Measurements from ENCODE around the gene GPC6. TPM values are rescaled to one million over a fixed set of nuclear protein-coding genes. Genes with fewer than 3 reads are reported as not detected.

Gene GPC6
- total and polyA plus RNA-seq, 9 of the 15 experiments (the other 6 are each of a cell fraction or from before 2014, with no cell fraction given): under 0.01 to 0.20 (median 0.01) TPM; not detected in 4

DNA sequence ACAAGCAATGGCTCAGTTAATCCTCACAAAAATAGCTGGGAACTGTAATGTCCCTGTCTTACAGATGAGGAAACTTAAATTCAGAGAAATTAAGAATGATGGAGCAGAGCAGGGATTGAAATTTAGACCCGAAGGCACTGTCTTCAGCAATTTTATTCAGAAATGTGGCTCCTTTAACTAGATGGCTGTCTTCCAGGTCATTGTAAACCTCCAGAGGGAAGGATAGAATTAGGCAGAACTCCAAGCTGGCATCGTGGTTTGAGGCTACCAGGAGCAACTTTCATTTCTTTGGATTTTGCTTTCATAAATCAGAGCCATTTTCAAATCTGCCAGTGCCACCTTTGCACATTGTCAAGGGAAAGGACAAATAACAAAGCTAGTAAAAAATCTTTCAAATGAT lies 913.9 kb downstream of the GPC6 start:
- no peaks in the 10 kb centered on the region for H4K20me1 ChIP-seq (replicated peaks; ENCODE audit: control insufficient read depth, insufficient read depth, low read length)
- CTCF ChIA-PET (ENCODE audit: low intra/inter-chr PET ratio): no interaction called here
- ATAC-seq (no peak), FAIRE-seq (no peak), DNase-seq (ENCODE audit: extremely low read depth in 1 of 4, low spot score in 3 of 4) (no peak)
- H3K4me1 ChIP-seq (replicated peaks in 1 of 2; ENCODE audit: control insufficient read depth in 2 of 2, insufficient read depth in 2 of 2, low read length in 2 of 2): no peaks in the 10 kb centered on the region
- H3K4me3 ChIP-seq: no peak overlapping the region
- H3K4me2 ChIP-seq (ENCODE audit: insufficient read depth, low read length): no peak overlapping the region
- H3K9ac ChIP-seq (ENCODE audit: insufficient read depth in 1 of 2, low read depth in 2 of 2, low read length in 2 of 2): no peak overlapping the region
- no peaks in the 10 kb centered on the region for H3K36me3 ChIP-seq (ENCODE audit: control insufficient read depth, insufficient read depth, low read length)
- H3K79me2 ChIP-seq (ENCODE audit: control insufficient read depth, insufficient read depth, low read length): no peaks in the 10 kb centered on the region
- intact Hi-C loops (cut with micrococcal nuclease) (no loop called here), in situ Hi-C loops (cut with MboI) (no loop called here)
- no peaks in the 10 kb centered on the region for H3K27me3 ChIP-seq (ENCODE audit: control insufficient read depth in 2 of 2, insufficient read depth in 2 of 2, low read length in 2 of 2)
- H3K9me3 ChIP-seq (replicated peaks; ENCODE audit: control insufficient read depth, insufficient read depth, low read depth, low read length): no peaks in the 10 kb centered on the region
- no peak overlapping the region for H2AFZ ChIP-seq (ENCODE audit: low read depth, low read length)
- BruUV-seq (replicated peaks): no TSS peak
- no peaks in the 10 kb centered on the region for H3K9me1 ChIP-seq (ENCODE audit: control insufficient read depth, insufficient read depth, low read length)
- 0% methylated on average over 1 of the region's 2 CpGs for WGBS (ENCODE audit: insufficient coverage, low coverage, missing lambda C conversion rate)
- H3K27ac ChIP-seq (ENCODE audit: extremely low read depth, low read depth, low read length): no peak overlapping the region
- POLR2A ChIA-PET: no interaction called here
- TF ChIP-seq MAFG (tag; conservative IDR thresholded peaks at IDR 0.05) (no peak), HINFP (tag; conservative IDR thresholded peaks at IDR 0.05; ENCODE audit: low read depth) (no peak), ZNF644 (tag; IDR thresholded peaks at IDR 0.05; ENCODE audit: low read depth) (no peak), HMG20B (CRISPR knock-in tag; IDR thresholded peaks at IDR 0.05) (no peak), ZKSCAN3 (CRISPR knock-in tag; IDR thresholded peaks at IDR 0.05) (no peak), MYC (IDR thresholded peaks at IDR 0.05; ENCODE audit: low read depth, low read length) (no peak), MYC (CRISPR knock-in tag; IDR thresholded peaks at IDR 0.05; ENCODE audit: borderline replicate concordance, low read depth) (no peak), RBM39 (optimal IDR thresholded peaks at IDR 0.05; ENCODE audit: low read depth, low read length) (no peak), ZNF408 (CRISPR knock-in tag; IDR thresholded peaks at IDR 0.05; ENCODE audit: low read depth) (no peak), COPS2 (conservative IDR thresholded peaks at IDR 0.05) (no peak), OTX1 (CRISPR knock-in tag; IDR thresholded peaks at IDR 0.05) (no peak), TFAP4 (CRISPR knock-in tag; IDR thresholded peaks at IDR 0.05; ENCODE audit: borderline replicate concordance) (no peak), ZNF444 (CRISPR knock-in tag; IDR thresholded peaks at IDR 0.05) (no peak), KAT2B (IDR thresholded peaks at IDR 0.05; ENCODE audit: low read depth, low read length) (no peak), NR2C2 (CRISPR knock-in tag; IDR thresholded peaks at IDR 0.05) (no peak), NR2C2 (tag; IDR thresholded peaks at IDR 0.05) (no peak)
- TF ChIP-seq, protein P1, sequence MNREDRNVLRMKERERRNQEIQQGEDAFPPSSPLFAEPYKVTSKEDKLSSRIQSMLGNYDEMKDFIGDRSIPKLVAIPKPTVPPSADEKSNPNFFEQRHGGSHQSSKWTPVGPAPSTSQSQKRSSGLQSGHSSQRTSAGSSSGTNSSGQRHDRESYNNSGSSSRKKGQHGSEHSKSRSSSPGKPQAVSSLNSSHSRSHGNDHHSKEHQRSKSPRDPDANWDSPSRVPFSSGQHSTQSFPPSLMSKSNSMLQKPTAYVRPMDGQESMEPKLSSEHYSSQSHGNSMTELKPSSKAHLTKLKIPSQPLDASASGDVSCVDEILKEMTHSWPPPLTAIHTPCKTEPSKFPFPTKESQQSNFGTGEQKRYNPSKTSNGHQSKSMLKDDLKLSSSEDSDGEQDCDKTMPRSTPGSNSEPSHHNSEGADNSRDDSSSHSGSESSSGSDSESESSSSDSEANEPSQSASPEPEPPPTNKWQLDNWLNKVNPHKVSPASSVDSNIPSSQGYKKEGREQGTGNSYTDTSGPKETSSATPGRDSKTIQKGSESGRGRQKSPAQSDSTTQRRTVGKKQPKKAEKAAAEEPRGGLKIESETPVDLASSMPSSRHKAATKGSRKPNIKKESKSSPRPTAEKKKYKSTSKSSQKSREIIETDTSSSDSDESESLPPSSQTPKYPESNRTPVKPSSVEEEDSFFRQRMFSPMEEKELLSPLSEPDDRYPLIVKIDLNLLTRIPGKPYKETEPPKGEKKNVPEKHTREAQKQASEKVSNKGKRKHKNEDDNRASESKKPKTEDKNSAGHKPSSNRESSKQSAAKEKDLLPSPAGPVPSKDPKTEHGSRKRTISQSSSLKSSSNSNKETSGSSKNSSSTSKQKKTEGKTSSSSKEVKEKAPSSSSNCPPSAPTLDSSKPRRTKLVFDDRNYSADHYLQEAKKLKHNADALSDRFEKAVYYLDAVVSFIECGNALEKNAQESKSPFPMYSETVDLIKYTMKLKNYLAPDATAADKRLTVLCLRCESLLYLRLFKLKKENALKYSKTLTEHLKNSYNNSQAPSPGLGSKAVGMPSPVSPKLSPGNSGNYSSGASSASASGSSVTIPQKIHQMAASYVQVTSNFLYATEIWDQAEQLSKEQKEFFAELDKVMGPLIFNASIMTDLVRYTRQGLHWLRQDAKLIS (CRISPR knock-in tag; IDR thresholded peaks at IDR 0.05): no peak
